HG03378 (cell line): ENCODE measurements around the gene SHE.

Experiments used
- ATAC-seq: cut with Tn5 transposase; IDR thresholded peaks from one replicate; pipeline ENCODE4 v1.9.1; 2021; ENCODE audit warnings: mild to moderate bottlenecking, moderate library complexity; ENCODE audit not compliant: unreplicated experiment

SHE gene

DNA sequence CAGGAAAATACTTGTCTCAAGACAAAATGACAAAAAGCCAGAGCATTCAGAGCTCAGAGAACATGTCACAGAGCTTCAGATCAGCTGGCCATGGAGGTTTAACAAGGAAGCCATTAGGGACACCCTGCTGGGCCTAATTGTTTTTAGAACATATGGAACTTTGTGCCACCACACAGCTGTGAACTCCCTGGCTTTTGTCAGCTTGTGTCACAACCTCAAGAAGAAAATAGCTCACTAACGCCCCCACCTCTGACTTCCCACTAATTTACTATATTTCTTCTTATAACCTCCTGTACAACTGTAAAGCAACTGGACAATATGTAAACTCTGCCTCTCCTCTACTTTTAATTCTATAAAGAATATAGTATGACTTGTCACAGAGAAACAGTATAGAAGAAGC is 21.2 kb downstream of the SHE start:
- no peak for ATAC-seq

DNA sequence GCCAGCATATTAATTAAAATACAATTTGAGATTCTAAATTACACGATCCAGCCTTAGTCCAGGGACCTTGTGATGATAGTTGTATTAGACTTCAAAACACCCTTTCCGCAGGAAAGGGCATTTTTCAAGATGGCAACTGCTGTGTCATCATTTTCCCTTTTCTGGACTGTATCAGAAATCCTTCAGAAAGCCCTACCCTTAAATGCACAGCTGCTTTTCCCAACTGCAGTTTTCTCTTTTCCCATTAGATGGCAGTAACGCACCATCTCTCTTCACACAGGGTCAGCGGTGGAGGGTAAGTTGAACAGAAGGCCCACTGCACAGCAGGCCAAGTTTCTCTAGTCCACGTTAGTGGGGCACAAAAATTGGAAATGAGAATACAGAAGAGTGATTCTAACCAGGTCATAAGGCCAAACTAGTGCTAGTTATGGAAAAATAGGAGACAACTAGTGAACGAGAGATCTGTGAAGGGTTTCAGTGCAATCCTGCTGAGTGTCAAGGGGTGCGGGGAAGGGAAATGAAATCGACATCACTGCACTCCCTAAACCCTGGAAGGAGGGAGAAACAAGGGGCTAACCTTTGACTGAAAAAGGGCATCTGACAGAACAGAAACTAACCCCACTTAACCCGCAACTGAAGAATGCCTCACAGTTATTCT is 22.3 kb downstream of the SHE start:
- ATAC-seq: no peak

DNA sequence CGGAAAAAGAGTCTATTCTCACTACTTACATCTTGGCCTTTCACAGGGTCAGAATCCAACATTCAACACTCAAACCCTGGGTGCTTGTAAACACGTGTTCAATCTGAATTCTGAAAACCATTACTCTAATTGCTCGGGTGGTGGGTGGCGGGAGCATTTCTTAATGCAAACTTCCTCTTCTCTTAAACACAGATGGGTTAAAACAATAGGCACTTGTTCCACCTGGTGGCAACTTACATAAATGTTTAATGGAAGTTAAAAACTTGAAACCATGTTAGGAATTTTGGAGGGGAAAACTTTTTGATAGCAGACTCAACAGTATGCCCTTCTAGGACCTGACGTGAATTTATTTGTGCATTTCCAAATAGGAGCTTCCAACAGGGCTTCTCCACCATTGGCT is 23.6 kb downstream of the SHE start:
- ATAC-seq: no peak

DNA sequence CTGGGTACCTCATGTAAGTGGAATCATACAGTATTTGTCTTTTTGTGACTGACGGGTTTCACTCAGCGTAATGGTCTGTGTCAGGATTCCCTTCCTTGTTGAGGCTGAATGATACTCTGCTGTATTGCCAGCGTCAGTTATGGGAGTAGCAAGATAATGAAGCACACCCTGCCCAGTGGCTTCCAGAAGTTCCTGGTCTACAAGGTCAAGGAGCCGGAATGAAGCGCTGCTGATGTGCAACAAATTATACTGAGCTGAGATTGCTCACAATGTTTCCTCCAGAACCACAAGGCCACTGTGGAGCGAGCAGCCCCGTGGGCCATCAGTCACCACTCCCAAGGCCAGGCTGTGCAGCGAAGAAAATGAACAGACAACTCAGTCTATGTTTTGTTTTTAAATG is 24.2 kb downstream of the SHE start:
- ATAC-seq: no peak

DNA sequence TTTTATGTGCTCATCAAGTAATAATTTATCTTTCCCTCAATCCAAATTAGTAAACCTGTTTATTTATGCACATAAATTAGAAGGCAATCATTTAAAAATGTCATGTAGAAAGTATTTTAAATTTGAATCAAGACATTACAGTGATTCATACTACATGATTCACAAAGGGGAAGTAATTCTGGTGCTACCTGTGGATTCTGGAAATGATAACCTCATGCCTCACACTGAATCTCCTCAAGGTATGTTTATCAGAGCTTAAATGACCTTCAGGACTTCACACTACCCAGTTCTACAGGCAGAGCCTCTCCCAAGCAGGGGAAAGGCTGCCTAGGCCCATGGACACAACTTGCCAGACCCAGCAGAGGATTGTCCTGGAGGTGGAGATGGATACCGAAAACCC is 25.4 kb downstream of the SHE start:
- ATAC-seq: no peak

DNA sequence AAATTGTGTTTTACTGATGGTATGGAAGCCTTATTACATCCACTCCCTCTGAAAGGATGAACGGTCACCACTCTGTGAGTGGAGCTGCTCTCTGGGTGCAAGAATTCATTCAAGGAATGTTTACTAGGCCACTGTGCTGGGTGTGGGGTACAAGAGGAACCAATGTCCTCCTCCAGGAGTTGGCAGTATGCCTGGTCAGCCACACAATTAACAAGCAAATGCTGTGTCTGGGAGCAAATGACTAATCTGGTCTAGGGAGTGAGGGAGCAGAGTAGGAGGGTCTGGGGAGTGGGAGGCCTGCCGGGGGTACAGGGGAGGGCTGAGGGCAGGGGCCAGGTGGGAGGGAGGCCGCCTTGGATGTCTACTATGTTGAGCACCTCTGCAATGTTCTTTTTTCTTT is 27.4 kb downstream of the SHE start:
- ATAC-seq: no peak

DNA sequence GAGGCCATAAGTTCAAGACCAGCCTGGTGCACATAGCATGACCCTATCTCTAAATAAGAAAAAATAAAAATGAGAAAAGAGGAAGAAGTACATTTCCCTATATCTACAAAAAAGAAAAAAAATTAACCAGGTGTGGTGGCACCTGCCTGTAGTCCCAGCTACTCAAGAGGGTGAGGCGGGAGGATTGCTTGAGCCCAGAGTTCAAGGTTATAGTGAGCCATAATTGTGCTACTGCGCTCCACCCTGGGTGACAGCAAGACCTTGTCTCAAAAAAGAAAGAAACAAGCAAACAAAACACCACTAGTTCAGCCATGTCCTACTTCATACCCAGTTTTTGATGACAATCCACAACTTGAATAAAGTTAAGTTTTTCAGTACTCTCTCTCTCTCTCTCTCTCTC is 30.9 kb downstream of the SHE start:
- no peak for ATAC-seq

DNA sequence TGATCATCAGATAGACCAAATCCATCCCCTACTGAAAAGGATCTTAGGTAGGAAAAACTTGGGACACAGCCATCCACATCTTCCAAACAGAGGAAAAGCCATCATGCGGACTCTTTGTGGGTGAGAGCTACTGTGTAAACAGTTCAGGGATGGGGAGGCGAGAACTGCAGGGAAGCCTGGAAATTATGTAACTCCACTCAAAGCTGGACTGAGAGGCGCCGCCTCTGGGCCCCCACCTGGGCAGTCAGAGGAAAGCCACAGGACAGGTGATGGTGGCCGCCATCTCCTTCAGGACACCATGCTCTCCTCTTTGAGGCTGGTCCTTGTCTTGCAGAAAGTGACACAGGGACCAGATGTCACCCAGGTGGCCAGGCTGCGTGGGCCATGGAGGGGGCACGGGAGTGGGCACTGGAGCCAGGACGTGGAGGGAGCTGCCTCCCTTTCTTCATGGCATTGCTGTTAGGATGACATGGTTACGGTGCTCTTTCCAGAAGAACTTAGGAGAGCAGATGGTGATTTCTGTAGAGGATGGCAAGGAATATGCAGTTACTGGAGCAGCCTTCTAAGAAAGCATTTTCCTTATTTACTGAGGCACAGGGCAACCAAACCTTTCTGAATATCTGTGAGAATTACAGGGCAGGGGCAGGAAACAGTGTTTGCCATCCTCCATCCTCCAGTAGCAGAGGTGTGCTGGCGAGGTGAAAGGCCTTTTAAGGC is 32.2 kb downstream of the SHE start:
- no peak for ATAC-seq

DNA sequence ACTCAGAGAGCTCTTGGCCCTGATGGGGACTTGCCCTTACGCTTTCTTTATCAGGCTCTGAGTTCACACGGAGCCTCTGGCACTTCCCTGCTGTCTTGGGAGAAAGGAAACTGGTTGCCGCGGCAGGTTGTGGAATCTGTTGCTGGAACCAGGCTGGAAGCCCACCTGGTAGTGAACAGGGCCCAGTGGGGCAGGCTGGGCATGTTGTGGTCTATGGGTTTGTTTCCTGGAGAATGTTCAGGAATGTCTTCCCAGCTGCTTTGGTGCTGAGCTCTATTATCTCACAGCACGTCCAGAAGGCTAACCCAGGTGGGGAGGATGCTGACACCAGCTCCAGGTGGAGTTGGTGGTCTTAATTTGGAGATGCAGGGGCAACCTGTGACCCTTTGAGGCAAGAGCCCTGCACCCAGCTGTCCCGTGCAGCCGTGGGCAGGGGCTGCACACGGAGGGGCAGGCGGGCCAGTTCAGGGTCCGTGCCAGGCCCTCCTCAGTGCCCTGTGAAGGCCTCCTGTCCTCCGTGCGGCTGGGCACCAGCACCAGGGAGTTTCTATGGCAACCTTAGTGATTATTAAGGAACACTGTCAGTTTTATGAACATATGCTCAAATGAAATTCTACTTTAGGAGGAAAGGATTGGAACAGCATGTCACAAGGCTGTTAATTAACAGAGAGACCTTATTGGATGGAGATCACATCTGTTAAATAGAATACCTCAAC is 33.5 kb downstream of the SHE start:
- ATAC-seq: no peak

DNA sequence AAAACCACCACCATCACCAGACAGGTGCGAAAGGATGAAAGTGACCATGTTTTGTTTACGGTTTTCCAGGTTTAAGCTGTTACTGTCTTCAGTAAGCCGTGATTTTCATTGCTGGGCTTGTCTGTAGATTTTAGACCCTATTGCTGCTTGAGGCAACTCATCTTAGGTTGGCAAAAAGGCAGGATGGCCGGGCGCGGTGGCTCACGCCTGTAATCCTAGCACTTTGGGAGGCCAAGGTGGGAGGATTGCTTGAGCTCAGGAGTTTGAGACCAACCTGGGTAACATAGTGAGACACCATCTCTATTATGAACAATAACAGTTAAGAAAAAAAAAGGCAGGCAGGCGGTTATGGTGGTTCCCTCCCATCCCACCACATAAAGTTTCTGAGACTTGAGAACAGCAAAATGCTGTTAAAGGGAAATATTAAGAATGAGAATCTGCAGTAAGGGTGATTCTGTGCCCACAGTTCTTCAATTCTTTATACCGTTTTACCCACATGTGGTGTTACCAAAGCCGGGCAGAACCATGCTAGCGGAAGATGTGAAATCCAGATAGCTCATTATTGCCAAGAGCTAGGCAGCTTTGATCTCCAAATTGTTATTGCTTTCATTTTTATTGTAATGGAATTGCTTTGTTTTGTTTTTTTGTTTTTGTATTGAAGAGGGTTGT is 34.6 kb downstream of the SHE start:
- no peak for ATAC-seq

DNA sequence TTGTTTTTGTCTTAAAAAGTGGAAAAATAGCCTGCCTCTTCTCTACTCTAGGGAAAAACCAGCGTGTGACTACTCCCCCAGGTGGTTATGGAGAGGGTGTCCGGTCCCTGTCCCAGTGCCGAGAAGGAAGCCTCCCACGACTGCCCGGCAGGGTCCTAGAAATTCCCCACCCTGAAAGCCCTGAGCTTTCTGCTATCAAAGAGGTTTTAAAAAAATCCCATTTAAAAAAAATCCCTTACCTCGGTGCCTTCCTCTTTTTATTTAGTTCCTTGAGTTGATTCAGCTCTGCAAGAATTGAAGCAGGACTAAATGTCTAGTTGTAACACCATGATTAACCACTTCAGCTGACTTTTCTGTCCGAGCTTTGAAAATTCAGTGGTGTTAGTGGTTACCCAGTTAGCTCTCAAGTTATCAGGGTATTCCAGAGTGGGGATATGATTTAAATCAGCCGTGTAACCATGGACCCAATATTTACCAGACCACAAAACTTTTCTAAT is 35.2 kb downstream of the SHE start:
- no peak for ATAC-seq

DNA sequence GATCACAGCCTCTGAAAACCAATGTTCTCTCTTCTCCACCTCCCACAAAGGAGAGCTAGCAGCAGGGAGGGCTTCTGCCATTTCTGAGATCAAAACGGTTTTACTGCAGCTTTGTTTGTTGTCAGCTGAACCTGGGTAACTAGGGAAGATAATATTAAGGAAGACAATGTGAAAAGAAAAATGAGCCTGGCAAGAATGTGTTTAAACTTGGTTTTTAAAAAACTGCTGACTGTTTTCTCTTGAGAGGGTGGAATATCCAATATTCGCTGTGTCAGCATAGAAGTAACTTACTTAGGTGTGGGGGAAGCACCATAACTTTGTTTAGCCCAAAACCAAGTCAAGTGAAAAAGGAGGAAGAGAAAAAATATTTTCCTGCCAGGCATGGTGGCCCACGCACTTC is 36.0 kb downstream of the SHE start:
- no peak for ATAC-seq

DNA sequence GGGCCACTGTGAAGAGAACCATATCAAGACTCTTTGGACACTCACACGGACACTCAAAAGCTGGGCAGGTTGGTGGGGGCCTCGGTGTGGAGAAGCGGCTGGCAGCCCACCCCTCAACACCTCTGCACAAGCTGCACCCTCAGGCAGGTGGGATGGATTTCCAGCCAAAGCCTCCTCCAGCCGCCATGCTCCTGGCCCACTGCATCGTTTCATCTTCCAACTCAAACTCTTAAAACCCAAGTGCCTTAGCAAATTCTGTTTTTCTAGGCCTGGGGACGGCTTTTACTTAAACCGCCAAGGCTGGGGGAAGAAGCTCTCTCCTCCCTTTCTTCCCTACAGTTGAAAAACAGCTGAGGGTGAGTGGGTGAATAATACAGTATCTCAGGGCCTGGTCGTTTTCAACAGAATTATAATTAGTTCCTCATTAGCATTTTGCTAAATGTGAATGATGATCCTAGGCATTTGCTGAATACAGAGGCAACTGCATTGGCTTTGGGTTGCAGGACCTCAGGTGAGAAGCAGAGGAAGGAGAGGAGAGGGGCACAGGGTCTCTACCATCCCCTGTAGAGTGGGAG is 36.5 kb downstream of the SHE start:
- ATAC-seq: no peak

DNA sequence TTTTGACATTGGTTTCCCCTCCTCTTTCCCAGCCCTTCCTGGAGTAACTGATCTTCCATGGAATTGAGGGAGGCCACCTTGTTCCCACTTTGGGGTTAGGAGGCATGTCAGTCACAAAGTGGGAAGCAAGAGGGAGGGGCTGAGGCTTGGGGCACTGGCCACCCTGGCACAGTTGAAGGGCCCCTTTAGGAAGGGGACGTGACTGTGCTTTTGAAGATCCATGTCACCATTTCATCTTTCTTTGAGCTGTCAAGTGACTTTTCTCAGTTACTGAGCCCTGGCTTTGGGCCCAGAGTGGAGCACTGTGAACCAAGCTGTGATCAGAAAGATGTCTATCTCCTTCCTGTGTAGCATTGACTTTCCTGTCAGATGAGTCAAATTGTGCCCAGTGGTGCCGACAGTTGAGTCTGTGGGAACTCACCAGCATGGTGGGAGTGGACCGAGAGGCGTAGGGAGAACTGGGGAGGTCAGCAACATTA is 38.7 kb downstream of the SHE start:
- no peak for ATAC-seq

DNA sequence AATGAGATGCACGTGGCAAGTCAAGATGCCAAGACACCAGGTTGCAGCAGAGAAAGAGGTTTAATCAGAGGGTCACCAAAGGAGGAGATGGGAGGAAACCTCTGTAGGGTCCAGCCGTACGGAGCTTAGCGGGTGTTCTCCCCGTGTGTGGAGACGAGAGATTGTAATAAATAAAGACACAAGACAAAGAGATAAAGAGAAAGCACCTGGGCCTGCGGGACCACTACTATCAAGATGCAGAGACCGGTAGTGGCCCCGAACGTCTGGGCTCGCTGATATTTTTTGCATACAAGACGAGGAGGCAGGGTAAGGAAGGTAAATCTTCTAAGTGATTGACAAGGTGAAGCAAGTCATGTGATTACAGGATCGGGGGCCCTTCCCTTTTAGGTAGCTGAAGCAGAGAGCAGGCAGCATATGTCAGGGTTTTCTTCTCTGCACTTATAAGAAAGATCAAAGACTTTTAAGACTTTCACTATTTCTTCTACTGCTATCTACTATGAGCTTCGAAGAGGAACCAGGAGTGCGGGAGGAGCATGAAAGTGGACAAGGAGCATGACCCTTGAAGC is 41.4 kb downstream of the SHE start:
- ATAC-seq: no peak

DNA sequence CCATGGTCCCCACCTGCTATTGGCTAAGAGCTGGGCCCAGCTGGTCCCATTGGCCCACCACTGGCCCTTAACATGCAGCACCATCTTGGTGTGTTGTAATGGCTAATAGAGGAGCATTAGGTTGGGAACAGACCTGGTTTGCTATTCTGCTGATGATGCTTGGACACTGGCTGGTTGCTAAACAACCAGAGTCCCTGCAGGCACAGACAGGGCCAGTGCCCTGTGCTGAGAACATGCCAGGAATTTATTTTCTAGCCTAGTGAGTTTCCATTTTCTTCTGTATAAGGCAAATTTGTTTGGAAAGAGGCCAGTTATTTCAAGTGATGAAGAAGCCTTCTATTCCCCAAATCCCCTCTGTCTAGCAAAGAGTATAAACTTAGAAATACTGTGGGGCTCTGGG is 43.1 kb downstream of the SHE start:
- ATAC-seq: no peak

DNA sequence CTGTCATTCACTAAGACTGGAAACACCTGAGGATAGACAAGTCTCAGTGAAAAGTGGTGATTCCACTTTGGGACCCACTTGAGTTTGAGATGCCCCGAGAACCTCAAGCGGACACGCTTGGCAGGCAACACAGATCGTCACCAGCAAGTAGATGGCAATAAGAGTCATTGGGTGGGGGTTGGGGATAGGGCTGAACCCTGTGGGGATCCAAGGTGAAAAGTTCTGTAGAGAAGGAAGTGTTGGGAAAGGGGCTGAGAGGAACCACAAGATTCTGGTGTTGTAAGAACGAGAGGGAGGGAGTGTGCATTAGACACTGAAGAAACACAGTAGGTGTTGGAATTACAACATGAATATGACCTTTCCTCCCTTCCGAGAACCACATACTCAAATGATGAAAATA is 45.6 kb downstream of the SHE start:
- no peak for ATAC-seq

DNA sequence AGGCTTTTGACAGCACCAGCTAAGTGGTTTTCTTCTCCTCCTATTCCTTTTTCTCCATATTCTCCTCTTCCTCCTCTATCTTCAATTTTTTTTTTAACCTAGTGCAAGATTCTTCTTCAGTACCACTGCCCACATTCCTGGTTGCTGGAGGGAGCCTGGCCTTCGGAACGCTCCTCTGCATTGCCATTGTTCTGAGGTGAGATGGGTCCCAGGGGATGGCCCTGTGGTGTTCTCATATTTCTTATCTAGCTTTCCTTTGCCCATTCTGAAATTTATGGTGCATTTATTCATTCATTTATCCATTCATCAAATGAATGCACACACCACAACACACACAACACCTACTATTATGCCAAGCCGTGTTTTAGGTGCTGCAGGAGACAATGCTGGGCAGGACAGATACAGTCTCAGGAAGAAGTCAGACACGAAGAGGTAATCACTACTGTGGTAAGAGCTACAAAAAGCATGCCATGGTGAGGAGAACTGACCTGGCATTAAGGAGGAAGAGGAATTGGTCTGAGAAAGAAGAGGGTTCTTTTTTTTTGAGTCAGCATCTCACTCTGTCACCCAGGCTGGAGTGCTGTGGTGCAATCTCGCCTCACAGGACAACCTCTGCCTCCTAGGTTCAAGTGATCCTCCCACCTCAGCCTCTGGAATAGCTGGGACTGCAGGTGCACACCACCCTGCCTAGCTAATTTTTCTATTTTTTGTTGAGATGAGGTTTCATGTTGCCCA is 47.7 kb downstream of the SHE start:
- no peak for ATAC-seq

DNA sequence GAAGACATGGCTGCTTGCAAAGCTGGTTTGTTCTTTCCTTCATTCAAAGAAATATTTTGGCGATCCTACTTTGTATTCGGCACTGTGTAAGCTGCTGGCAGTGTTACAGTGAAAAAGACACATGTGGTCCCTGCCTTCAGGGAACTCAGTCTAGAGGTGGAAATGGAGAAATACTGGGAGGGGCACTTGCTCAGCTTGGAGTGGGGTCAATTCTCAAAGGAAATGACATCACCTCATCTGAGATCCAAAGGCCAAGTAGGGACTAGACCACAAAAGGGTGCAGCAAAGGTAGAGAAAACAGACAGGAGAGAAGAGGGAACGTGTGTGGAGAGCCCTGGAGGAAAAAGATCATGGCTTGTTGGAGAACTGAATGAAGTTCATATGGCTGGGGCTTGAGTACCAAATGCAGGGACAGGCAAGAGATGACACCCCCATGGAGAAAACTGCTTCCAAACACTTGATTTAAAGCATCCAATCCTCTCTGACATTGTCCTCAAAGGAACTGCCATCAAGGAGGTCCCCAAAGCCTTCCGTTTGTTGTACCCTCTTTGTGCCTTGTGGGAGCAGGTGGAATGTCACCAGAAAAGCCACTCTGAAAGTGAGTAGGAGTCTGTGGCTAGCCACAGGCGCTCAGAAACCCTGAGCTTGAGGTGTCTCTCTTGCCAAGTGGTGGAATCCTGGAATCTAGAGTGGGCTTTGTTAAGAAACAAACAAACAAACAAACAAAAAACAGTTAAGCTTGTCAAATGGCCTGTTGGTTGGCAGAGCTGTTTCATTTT is 48.4 kb downstream of the SHE start:
- ATAC-seq: no peak
